ENCODE measurements around the gene DNMT3A. TPM values are rescaled to one million over a fixed set of nuclear protein-coding genes. Genes with fewer than 3 reads are reported as not detected.
A peak's percentile ranks its signal among the peaks of the same experiment; 100 is the strongest.

DNMT3A gene
- total and polyA plus RNA-seq, 8 donors = 3.4 to 47.4 (median 15.8) TPM

GRCh38 chr2:25368660-25369059 lies 26.9 kb upstream of the DNMT3A start:
- TF ChIP-seq POLR2AphosphoS5 (IDR thresholded peaks at IDR 0.05) (no peak), CTCF (IDR thresholded peaks at IDR 0.05) (no peak), EP300 (IDR thresholded peaks at IDR 0.05) (no peak), POLR2A (IDR thresholded peaks at IDR 0.05) (no peak)
- Histone ChIP-seq H3K27ac (no peak overlapping the region), H3K4me1 (peaks cover 0 to 11% (median 10%) of the 10 kb centered on the region in 4 donors), H3K4me3 (no peak overlapping the region), H3K9me3 (no peaks in the 10 kb centered on the region), H3K27me3 (no peaks in the 10 kb centered on the region), H3K36me3 (no peaks in the 10 kb centered on the region)
- 77 to 88% (median 82%) methylated on average over 4 of the region's 4 CpGs for WGBS, 5 donors
- DNase-seq = peak in 1 of 2 donors; percentile 63
- intact Hi-C loops (cut with DNase I; ENCODE audit: low total_unique reads) = no loop called here

DNA sequence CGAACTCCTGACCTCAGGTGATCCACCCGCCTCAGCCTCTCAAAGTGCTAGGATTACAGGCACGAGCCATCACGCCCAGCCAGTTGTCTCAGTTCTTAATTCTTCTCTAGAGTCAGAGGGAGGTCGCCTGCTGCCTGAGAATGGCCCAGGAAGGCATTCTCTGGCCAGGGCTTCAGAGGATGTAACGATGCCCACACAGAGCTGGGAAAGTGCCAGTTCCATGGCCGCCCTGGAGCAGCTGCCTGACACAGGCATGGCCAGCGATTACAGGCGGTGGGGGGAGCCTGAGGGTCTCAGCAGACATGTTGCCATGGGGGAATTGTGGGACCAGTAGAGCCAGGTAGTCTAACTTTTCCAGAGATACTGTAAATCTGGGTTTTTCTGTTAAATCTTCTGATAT lies 25.6 kb upstream of the DNMT3A start:
- intact Hi-C loops (cut with DNase I; ENCODE audit: low total_unique reads) = no loop called here
- H3K27ac ChIP-seq = no peak overlapping the region
- H3K27me3 ChIP-seq = no peaks in the 10 kb centered on the region
- WGBS, 5 donors = 81 to 95% (median 87%) methylated on average over 9 of the region's 9 CpGs
- H3K9me3 ChIP-seq = no peaks in the 10 kb centered on the region
- no peaks in the 10 kb centered on the region for H3K36me3 ChIP-seq
- no peak for TF ChIP-seq POLR2AphosphoS5 (IDR thresholded peaks at IDR 0.05)
- no peak for TF ChIP-seq CTCF (IDR thresholded peaks at IDR 0.05)
- TF ChIP-seq EP300 (IDR thresholded peaks at IDR 0.05) = no peak
- no peak for TF ChIP-seq POLR2A (IDR thresholded peaks at IDR 0.05)
- DNase-seq = no peak
- H3K4me1 ChIP-seq = peaks cover 3 to 8% (median 4%) of the 10 kb centered on the region in 4 donors
- no peak overlapping the region for H3K4me3 ChIP-seq

GRCh38 chr2:25366629-25367028 lies 24.9 kb upstream of the DNMT3A start:
- H3K4me1 ChIP-seq = peaks cover 3 to 12% (median 6%) of the 10 kb centered on the region in 4 donors
- no peaks in the 10 kb centered on the region for H3K36me3 ChIP-seq
- TF ChIP-seq EP300 (IDR thresholded peaks at IDR 0.05) (no peak), POLR2A (IDR thresholded peaks at IDR 0.05) (no peak), CTCF (IDR thresholded peaks at IDR 0.05) (no peak), POLR2AphosphoS5 (IDR thresholded peaks at IDR 0.05) (no peak)
- no peak overlapping the region for H3K27ac ChIP-seq
- intact Hi-C loops (cut with DNase I; ENCODE audit: low total_unique reads) = no loop called here
- H3K4me3 ChIP-seq = no peak overlapping the region
- DNase-seq = no peak
- H3K27me3 ChIP-seq = no peaks in the 10 kb centered on the region
- WGBS, 5 donors = 85 to 95% (median 92%) methylated on average over 4 of the region's 4 CpGs
- H3K9me3 ChIP-seq = no peaks in the 10 kb centered on the region

GRCh38 chr2:25365241-25365640 lies 23.5 kb upstream of the DNMT3A start:
- no peak overlapping the region for H3K27ac ChIP-seq

More at GRCh38 chr2:25365241-25365640, 23.5 kb upstream of the DNMT3A start:
- 51 to 62% (median 58%) methylated on average over 5 of the region's 5 CpGs for WGBS, 5 donors
- Histone ChIP-seq H3K9me3 (no peaks in the 10 kb centered on the region), H3K4me1 (peaks cover 3 to 14% (median 10%) of the 10 kb centered on the region in 4 donors), H3K27me3 (no peaks in the 10 kb centered on the region), H3K36me3 (no peaks in the 10 kb centered on the region), H3K4me3 (no peak overlapping the region)
- no peak for DNase-seq
- intact Hi-C loops (cut with DNase I; ENCODE audit: low total_unique reads) = no loop called here
- TF ChIP-seq POLR2AphosphoS5 (IDR thresholded peaks at IDR 0.05) (no peak), EP300 (IDR thresholded peaks at IDR 0.05) (no peak), CTCF (IDR thresholded peaks at IDR 0.05) (no peak), POLR2A (IDR thresholded peaks at IDR 0.05) (no peak)

Measured in stomach (tissue), 9 donors.